Measurements from ENCODE around the gene RHOF. TPM values are rescaled to one million over a fixed set of nuclear protein-coding genes. Genes with fewer than 3 reads are reported as not detected.

Gene RHOF
- total and polyA plus RNA-seq, 2 of the 8 experiments (the other 6 are each of a cell fraction or from before 2014, with no cell fraction given) = 23.8 to 31.9 TPM

- TF ChIP-seq CBX5 (IDR thresholded peaks at IDR 0.05; ENCODE audit: low read depth, low read length) (no peak), RNF2 (IDR thresholded peaks at IDR 0.05; ENCODE audit: borderline replicate concordance, low read depth, low read length, missing control alignments, poor library complexity, severe bottlenecking) (no peak), E2F6 (IDR thresholded peaks at IDR 0.05) (peak; percentile 76; the same call in 1 of the 2 replicates), TAF1 (IDR thresholded peaks at IDR 0.05; ENCODE audit: low read depth, low read length) (peak; percentile 63), ASH2L (IDR thresholded peaks at IDR 0.05; ENCODE audit: low read length) (no peak), JUND (IDR thresholded peaks at IDR 0.05; ENCODE audit: low read length) (0 out of 2 replicates have a peak, but pooled peaks have one; percentile 35), SP4 (IDR thresholded peaks at IDR 0.05; ENCODE audit: low read length) (peak; percentile 5; the same call in 1 of the 2 replicates)
- TF ChIP-seq, protein P1, sequence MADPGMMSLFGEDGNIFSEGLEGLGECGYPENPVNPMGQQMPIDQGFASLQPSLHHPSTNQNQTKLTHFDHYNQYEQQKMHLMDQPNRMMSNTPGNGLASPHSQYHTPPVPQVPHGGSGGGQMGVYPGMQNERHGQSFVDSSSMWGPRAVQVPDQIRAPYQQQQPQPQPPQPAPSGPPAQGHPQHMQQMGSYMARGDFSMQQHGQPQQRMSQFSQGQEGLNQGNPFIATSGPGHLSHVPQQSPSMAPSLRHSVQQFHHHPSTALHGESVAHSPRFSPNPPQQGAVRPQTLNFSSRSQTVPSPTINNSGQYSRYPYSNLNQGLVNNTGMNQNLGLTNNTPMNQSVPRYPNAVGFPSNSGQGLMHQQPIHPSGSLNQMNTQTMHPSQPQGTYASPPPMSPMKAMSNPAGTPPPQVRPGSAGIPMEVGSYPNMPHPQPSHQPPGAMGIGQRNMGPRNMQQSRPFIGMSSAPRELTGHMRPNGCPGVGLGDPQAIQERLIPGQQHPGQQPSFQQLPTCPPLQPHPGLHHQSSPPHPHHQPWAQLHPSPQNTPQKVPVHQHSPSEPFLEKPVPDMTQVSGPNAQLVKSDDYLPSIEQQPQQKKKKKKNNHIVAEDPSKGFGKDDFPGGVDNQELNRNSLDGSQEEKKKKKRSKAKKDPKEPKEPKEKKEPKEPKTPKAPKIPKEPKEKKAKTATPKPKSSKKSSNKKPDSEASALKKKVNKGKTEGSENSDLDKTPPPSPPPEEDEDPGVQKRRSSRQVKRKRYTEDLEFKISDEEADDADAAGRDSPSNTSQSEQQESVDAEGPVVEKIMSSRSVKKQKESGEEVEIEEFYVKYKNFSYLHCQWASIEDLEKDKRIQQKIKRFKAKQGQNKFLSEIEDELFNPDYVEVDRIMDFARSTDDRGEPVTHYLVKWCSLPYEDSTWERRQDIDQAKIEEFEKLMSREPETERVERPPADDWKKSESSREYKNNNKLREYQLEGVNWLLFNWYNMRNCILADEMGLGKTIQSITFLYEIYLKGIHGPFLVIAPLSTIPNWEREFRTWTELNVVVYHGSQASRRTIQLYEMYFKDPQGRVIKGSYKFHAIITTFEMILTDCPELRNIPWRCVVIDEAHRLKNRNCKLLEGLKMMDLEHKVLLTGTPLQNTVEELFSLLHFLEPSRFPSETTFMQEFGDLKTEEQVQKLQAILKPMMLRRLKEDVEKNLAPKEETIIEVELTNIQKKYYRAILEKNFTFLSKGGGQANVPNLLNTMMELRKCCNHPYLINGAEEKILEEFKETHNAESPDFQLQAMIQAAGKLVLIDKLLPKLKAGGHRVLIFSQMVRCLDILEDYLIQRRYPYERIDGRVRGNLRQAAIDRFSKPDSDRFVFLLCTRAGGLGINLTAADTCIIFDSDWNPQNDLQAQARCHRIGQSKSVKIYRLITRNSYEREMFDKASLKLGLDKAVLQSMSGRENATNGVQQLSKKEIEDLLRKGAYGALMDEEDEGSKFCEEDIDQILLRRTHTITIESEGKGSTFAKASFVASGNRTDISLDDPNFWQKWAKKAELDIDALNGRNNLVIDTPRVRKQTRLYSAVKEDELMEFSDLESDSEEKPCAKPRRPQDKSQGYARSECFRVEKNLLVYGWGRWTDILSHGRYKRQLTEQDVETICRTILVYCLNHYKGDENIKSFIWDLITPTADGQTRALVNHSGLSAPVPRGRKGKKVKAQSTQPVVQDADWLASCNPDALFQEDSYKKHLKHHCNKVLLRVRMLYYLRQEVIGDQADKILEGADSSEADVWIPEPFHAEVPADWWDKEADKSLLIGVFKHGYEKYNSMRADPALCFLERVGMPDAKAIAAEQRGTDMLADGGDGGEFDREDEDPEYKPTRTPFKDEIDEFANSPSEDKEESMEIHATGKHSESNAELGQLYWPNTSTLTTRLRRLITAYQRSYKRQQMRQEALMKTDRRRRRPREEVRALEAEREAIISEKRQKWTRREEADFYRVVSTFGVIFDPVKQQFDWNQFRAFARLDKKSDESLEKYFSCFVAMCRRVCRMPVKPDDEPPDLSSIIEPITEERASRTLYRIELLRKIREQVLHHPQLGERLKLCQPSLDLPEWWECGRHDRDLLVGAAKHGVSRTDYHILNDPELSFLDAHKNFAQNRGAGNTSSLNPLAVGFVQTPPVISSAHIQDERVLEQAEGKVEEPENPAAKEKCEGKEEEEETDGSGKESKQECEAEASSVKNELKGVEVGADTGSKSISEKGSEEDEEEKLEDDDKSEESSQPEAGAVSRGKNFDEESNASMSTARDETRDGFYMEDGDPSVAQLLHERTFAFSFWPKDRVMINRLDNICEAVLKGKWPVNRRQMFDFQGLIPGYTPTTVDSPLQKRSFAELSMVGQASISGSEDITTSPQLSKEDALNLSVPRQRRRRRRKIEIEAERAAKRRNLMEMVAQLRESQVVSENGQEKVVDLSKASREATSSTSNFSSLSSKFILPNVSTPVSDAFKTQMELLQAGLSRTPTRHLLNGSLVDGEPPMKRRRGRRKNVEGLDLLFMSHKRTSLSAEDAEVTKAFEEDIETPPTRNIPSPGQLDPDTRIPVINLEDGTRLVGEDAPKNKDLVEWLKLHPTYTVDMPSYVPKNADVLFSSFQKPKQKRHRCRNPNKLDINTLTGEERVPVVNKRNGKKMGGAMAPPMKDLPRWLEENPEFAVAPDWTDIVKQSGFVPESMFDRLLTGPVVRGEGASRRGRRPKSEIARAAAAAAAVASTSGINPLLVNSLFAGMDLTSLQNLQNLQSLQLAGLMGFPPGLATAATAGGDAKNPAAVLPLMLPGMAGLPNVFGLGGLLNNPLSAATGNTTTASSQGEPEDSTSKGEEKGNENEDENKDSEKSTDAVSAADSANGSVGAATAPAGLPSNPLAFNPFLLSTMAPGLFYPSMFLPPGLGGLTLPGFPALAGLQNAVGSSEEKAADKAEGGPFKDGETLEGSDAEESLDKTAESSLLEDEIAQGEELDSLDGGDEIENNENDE (IDR thresholded peaks at IDR 0.05; ENCODE audit: insufficient replicate concordance, low read length) = no peak
Observed at GRCh38 chr12:121811434-121812319, 18.2 kb upstream of the RHOF start (continued).
